ENCODE data around the gene MAEL. TPM values are rescaled to one million over a fixed set of nuclear protein-coding genes. Genes with fewer than 3 reads are reported as not detected.

MAEL gene
- total RNA-seq, result not detected

- Mint-ChIP-seq H3K4me3 (no peak within 1 kb of the TSS), H3K27me3 (peaks cover 15% of the 10 kb centered on the region), H3K9me3 (no peaks in the 10 kb centered on the region), H3K36me3 (ENCODE audit: low read depth) (no peaks in the 10 kb centered on the region), H3K27ac (no peak within 1 kb of the TSS), H3K4me1 (no peaks in the 10 kb centered on the region)
- ATAC-seq (replicated peaks), result no peak
Observed at GRCh38 chr1:166988974-166989515, at the start of gene MAEL. Gene MAEL, plus strand, starts transcription at chr1:166989280. Its CDS starts 73 bp downstream, at chr1:166989353.

- peaks cover 18% of the 10 kb centered on the region for H3K27me3 Mint-ChIP-seq
- H3K36me3 Mint-ChIP-seq (ENCODE audit: low read depth), result no peaks in the 10 kb centered on the region
- H3K27ac Mint-ChIP-seq, result no peak overlapping the region
- no peak overlapping the region for H3K4me3 Mint-ChIP-seq
- no peaks in the 10 kb centered on the region for H3K9me3 Mint-ChIP-seq
- no peaks in the 10 kb centered on the region for H3K4me1 Mint-ChIP-seq
- ATAC-seq (replicated peaks), result no peak
Observed at GRCh38 chr1:166939741-166940375, 49.2 kb upstream of the MAEL start.

- H3K27ac Mint-ChIP-seq, result no peak overlapping the region
- no peaks in the 10 kb centered on the region for H3K4me1 Mint-ChIP-seq
- ATAC-seq (replicated peaks), result no peak
- no peak overlapping the region for H3K4me3 Mint-ChIP-seq
- no peaks in the 10 kb centered on the region for H3K9me3 Mint-ChIP-seq
- H3K27me3 Mint-ChIP-seq, result peaks cover 34% of the 10 kb centered on the region
- no peaks in the 10 kb centered on the region for H3K36me3 Mint-ChIP-seq (ENCODE audit: low read depth)
Observed at GRCh38 chr1:166944186-166944967, 44.7 kb upstream of the MAEL start.

GRCh38 chr1:166947398-166948043 lies 41.6 kb upstream of the MAEL start:
- no peak for ATAC-seq (replicated peaks)
- Mint-ChIP-seq H3K27me3 (peaks cover 40% of the 10 kb centered on the region), H3K4me3 (no peak overlapping the region), H3K27ac (no peak overlapping the region), H3K9me3 (no peaks in the 10 kb centered on the region), H3K4me1 (peaks cover 6% of the 10 kb centered on the region), H3K36me3 (ENCODE audit: low read depth) (no peaks in the 10 kb centered on the region)

- ATAC-seq (replicated peaks), result no peak
- Mint-ChIP-seq H3K9me3 (no peaks in the 10 kb centered on the region), H3K4me3 (no peak overlapping the region), H3K27ac (no peak overlapping the region), H3K4me1 (peaks cover 6% of the 10 kb centered on the region), H3K27me3 (peaks cover 43% of the 10 kb centered on the region), H3K36me3 (ENCODE audit: low read depth) (no peaks in the 10 kb centered on the region)
Observed at GRCh38 chr1:166948856-166949350, 40.2 kb upstream of the MAEL start.

- Mint-ChIP-seq H3K36me3 (ENCODE audit: low read depth) (no peaks in the 10 kb centered on the region), H3K4me3 (no peak overlapping the region), H3K9me3 (no peaks in the 10 kb centered on the region), H3K4me1 (peaks cover 6% of the 10 kb centered on the region), H3K27me3 (peaks cover 32% of the 10 kb centered on the region), H3K27ac (no peak overlapping the region)
- ATAC-seq (replicated peaks), result no peak
Observed at GRCh38 chr1:166950156-166950555, 38.9 kb upstream of the MAEL start.

GRCh38 chr1:166951050-166951449 lies 38.0 kb upstream of the MAEL start:
- peaks cover 6% of the 10 kb centered on the region for H3K4me1 Mint-ChIP-seq
- no peaks in the 10 kb centered on the region for H3K36me3 Mint-ChIP-seq (ENCODE audit: low read depth)
- H3K4me3 Mint-ChIP-seq, result no peak overlapping the region
- H3K27me3 Mint-ChIP-seq, result peaks cover 27% of the 10 kb centered on the region
- no peaks in the 10 kb centered on the region for H3K9me3 Mint-ChIP-seq
- ATAC-seq (replicated peaks), result no peak
- H3K27ac Mint-ChIP-seq, result no peak overlapping the region

- Mint-ChIP-seq H3K9me3 (no peaks in the 10 kb centered on the region), H3K36me3 (ENCODE audit: low read depth) (no peaks in the 10 kb centered on the region), H3K4me3 (no peak overlapping the region), H3K4me1 (peaks cover 6% of the 10 kb centered on the region), H3K27me3 (peaks cover 19% of the 10 kb centered on the region), H3K27ac (peak overlapping the region; percentile 58)
- ATAC-seq (replicated peaks), result peak; percentile 93
Observed at GRCh38 chr1:166952002-166952746, 36.9 kb upstream of the MAEL start.

- no peak for ATAC-seq (replicated peaks)
- Mint-ChIP-seq H3K27me3 (peaks cover 11% of the 10 kb centered on the region), H3K4me1 (peaks cover 6% of the 10 kb centered on the region), H3K36me3 (ENCODE audit: low read depth) (no peaks in the 10 kb centered on the region), H3K27ac (no peak overlapping the region), H3K4me3 (no peak overlapping the region), H3K9me3 (no peaks in the 10 kb centered on the region)
Observed at GRCh38 chr1:166953491-166953890, 35.6 kb upstream of the MAEL start.

- Mint-ChIP-seq H3K4me3 (no peak overlapping the region), H3K4me1 (peaks cover 6% of the 10 kb centered on the region), H3K27ac (no peak overlapping the region), H3K27me3 (peaks cover 19% of the 10 kb centered on the region), H3K9me3 (no peaks in the 10 kb centered on the region), H3K36me3 (ENCODE audit: low read depth) (no peaks in the 10 kb centered on the region)
- no peak for ATAC-seq (replicated peaks)
Observed at GRCh38 chr1:166956057-166956850, 32.8 kb upstream of the MAEL start.

GRCh38 chr1:166956872-166957271 lies 32.2 kb upstream of the MAEL start:
- H3K4me3 Mint-ChIP-seq, result no peak overlapping the region
- peaks cover 6% of the 10 kb centered on the region for H3K4me1 Mint-ChIP-seq
- peaks cover 21% of the 10 kb centered on the region for H3K27me3 Mint-ChIP-seq
- no peaks in the 10 kb centered on the region for H3K9me3 Mint-ChIP-seq
- no peaks in the 10 kb centered on the region for H3K36me3 Mint-ChIP-seq (ENCODE audit: low read depth)
- H3K27ac Mint-ChIP-seq, result no peak overlapping the region
- ATAC-seq (replicated peaks), result no peak

- Mint-ChIP-seq H3K27ac (no peak overlapping the region), H3K4me1 (no peaks in the 10 kb centered on the region), H3K4me3 (no peak overlapping the region), H3K27me3 (peaks cover 27% of the 10 kb centered on the region), H3K9me3 (no peaks in the 10 kb centered on the region), H3K36me3 (ENCODE audit: low read depth) (no peaks in the 10 kb centered on the region)
- ATAC-seq (replicated peaks), result no peak
Observed at GRCh38 chr1:166960858-166961474, 28.1 kb upstream of the MAEL start.

- Mint-ChIP-seq H3K4me3 (no peak overlapping the region), H3K36me3 (ENCODE audit: low read depth) (no peaks in the 10 kb centered on the region), H3K9me3 (no peaks in the 10 kb centered on the region), H3K4me1 (peaks cover 24% of the 10 kb centered on the region), H3K27me3 (peaks cover 49% of the 10 kb centered on the region), H3K27ac (no peak overlapping the region)
- no peak for ATAC-seq (replicated peaks)
Observed at GRCh38 chr1:166969074-166969677, 19.9 kb upstream of the MAEL start.
